Stimulated activated CD8-positive, alpha-beta memory T cell treated with anti-CD3 and anti-CD28 coated beads, Interleukin-15, amount 100 ng/mL, for 4 hours (primary cell): Measurements from ENCODE around the gene BCCIP.

Experiments used
- DNase-seq, 2 donors: peaks; one replicate each; pipeline ENCODE4 v3.0.0-alpha.2; 2020; ENCODE audit warnings: low read depth in 2 of 2

Gene BCCIP

GRCh38 chr10:125797994-125798662 is 25.2 kb upstream of the BCCIP start:
- DNase-seq: no peak

- no peak for DNase-seq
Measured at GRCh38 chr10:125799451-125800182, 23.7 kb upstream of the BCCIP start.

GRCh38 chr10:125801574-125801973 is 21.8 kb upstream of the BCCIP start:
- DNase-seq: no peak

- DNase-seq: no peak
Measured at GRCh38 chr10:125802131-125802530, 21.2 kb upstream of the BCCIP start.

GRCh38 chr10:125802739-125803138 is 20.6 kb upstream of the BCCIP start:
- DNase-seq: no peak

- no peak for DNase-seq
Measured at GRCh38 chr10:125808047-125808446, 15.3 kb upstream of the BCCIP start.

GRCh38 chr10:125811251-125811650 is 12.1 kb upstream of the BCCIP start:
- no peak for DNase-seq

- no peak for DNase-seq
Measured at GRCh38 chr10:125812128-125812750, 11.1 kb upstream of the BCCIP start.

GRCh38 chr10:125815764-125816163 is 7.6 kb upstream of the BCCIP start:
- DNase-seq: no peak

- no peak for DNase-seq
Measured at GRCh38 chr10:125816548-125816947, 6.8 kb upstream of the BCCIP start.

- DNase-seq: no peak
Measured at GRCh38 chr10:125817337-125817946, 5.9 kb upstream of the BCCIP start.

GRCh38 chr10:125820701-125821100 is 2.6 kb upstream of the BCCIP start:
- DNase-seq: no peak

- DNase-seq: no peak
Measured at GRCh38 chr10:125823663-125824251, 411 bp downstream of the BCCIP start.

GRCh38 chr10:125824736-125825135 is 1.4 kb downstream of the BCCIP start:
- DNase-seq: no peak

GRCh38 chr10:125827133-125827532 is 3.8 kb downstream of the BCCIP start:
- DNase-seq: no peak

GRCh38 chr10:125828311-125828710 is 5.0 kb downstream of the BCCIP start:
- DNase-seq: no peak

- DNase-seq: no peak
Measured at GRCh38 chr10:125836746-125837145, 13.4 kb downstream of the BCCIP start.

- DNase-seq: no peak
Measured at GRCh38 chr10:125838802-125839575, 15.6 kb downstream of the BCCIP start.

- DNase-seq: no peak
Measured at GRCh38 chr10:125840406-125840805, 17.1 kb downstream of the BCCIP start.

- DNase-seq: no peak
Measured at GRCh38 chr10:125840955-125841354, 17.6 kb downstream of the BCCIP start.

- no peak for DNase-seq
Measured at GRCh38 chr10:125843603-125844329, 20.4 kb downstream of the BCCIP start.
